GM23248 (cell line): Measurements from ENCODE around the gene C1orf87.
"Not testable (repeated sequence)": the region's sequence is repeated elsewhere in the genome, so short reads cannot be mapped to it uniquely, and the experiment has no call there.

Experiments used
- EZH2 ChIP-seq: fragments of 200-600 bp; sonication (generic); IDR thresholded peaks from 2 replicates; pipeline ENCODE4 v1.6.1; 2018; ENCODE audit warnings: antibody characterized with exemption, mild to moderate bottlenecking; ENCODE audit not compliant: insufficient read depth, poor library complexity, severe bottlenecking
- EZH2phosphoT487 ChIP-seq: fragments of 200-600 bp; sonication (generic); IDR thresholded peaks from 2 replicates; pipeline ENCODE4 v1.6.1; 2018; ENCODE audit warnings: antibody characterized with exemption, moderate library complexity, mild to moderate bottlenecking, low read depth; ENCODE audit not compliant: insufficient read depth

DNA sequence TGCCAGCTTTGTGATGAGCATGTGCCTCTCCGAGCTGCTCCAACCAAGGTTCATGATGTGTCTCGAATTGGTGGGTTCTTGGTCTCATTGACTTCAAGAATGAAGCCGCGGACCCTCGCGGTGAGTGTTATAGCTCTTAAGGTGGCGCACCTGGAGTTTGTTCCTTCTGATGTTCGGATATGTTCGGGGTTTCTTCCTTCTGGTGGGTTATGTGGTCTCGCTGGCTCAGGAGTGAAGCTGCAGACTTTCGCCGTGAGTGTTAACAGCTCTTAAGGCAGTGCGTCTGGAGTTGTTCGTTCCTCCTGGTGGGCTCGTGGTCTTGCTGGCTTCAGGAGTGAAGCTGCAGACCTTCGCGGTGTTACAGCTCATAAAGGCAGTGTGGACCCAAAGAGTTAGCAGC lies 104.8 kb downstream of the C1orf87 start:
- not testable (repeated sequence) for TF ChIP-seq EZH2, EZH2phosphoT487
